SU-DHL-6 (cell line): ENCODE measurements around the gene PDE2A.

Experiments
- H2AFZ ChIP-seq: fragments of 200-600 bp; sonication (generic); 2 replicates; pipeline ENCODE4 v1.6.1; 2014; ENCODE audit warnings: low read depth, mild to moderate bottlenecking, moderate library complexity, mixed read lengths, antibody characterized with exemption, low read length; ENCODE audit not compliant: severe bottlenecking
- H3F3A ChIP-seq: fragments of 200-600 bp; shearing (Covaris generic); 2 replicates; pipeline ENCODE4 v1.6.0; 2016; ENCODE audit warnings: antibody characterized with exemption, mild to moderate bottlenecking; ENCODE audit not compliant: insufficient read depth
- H3K27ac ChIP-seq: fragments of 200-600 bp; sonication (generic); 2 replicates; pipeline ENCODE4 v1.5.1; 2016; ENCODE audit warnings: low read depth, mild to moderate bottlenecking, low read length, moderate library complexity, mixed read lengths
- H3K27me3 ChIP-seq: fragments of 200-600 bp; sonication (generic), shearing (Covaris generic); 2 replicates; pipeline ENCODE4 v1.6.0; 2014; ENCODE audit warnings: mild to moderate bottlenecking, low read length
- H3K36me3 ChIP-seq: fragments of 200-600 bp; sonication (generic); 2 replicates; pipeline ENCODE4 v1.6.1; 2014; ENCODE audit warnings: mild to moderate bottlenecking, low read length, mixed read lengths
- H3K4me2 ChIP-seq: fragments of 300-600, 200-600 bp; shearing (Covaris generic), sonication (generic); 2 replicates; pipeline ENCODE4 v1.6.0; 2014; ENCODE audit warnings: low read length, low read depth, mild to moderate bottlenecking; ENCODE audit not compliant: poor library complexity, severe bottlenecking
- H3K4me3 ChIP-seq: fragments of 200-600 bp; sonication (generic); 2 replicates; pipeline ENCODE4 v1.5.1; 2014; ENCODE audit warnings: antibody characterized with exemption, low read length, mild to moderate bottlenecking, mixed read lengths; ENCODE audit not compliant: insufficient read depth, poor library complexity, severe bottlenecking
- H3K79me2 ChIP-seq: fragments of 200-600 bp; sonication (generic); 2 replicates; pipeline ENCODE4 v1.6.1; 2014; ENCODE audit warnings: mild to moderate bottlenecking, low read length, moderate library complexity; ENCODE audit not compliant: insufficient read depth
- H3K9ac ChIP-seq: fragments of 200-600 bp; sonication (generic); 2 replicates; pipeline ENCODE4 v1.7.0; 2014; ENCODE audit warnings: mild to moderate bottlenecking, low read length
- H3K9me2 ChIP-seq: fragments of 200-600 bp; sonication (generic); replicated peaks from 2 replicates; pipeline ENCODE4 v1.6.1; 2014; ENCODE audit warnings: low read length; ENCODE audit not compliant: insufficient read depth
- H3K9me3 ChIP-seq: fragments of 200-600 bp; sonication (generic); 2 replicates; pipeline ENCODE4 v1.6.1; 2014; ENCODE audit warnings: low read length, mixed read lengths; ENCODE audit not compliant: insufficient read depth
- H4K20me1 ChIP-seq: fragments of 200-600 bp; sonication (generic); 2 replicates; pipeline ENCODE4 v1.6.1; 2014; ENCODE audit warnings: low read depth, mild to moderate bottlenecking, antibody characterized with exemption, low read length, moderate library complexity, mixed read lengths
- CTCF ChIP-seq: fragments of 200-600 bp; sonication (generic); IDR thresholded peaks from one replicate; pipeline ENCODE4 v1.5.1; 2017; ENCODE audit warnings: antibody characterized with exemption, mild to moderate bottlenecking, low read length, moderate library complexity; ENCODE audit not compliant: insufficient read depth, poor library complexity, severe bottlenecking
- EZH2phosphoT487 ChIP-seq: fragments of 200-600 bp; sonication (generic), shearing (Covaris generic); conservative IDR thresholded peaks from 2 replicates; pipeline ENCODE4 v1.6.1; 2018; ENCODE audit warnings: mild to moderate bottlenecking, antibody characterized with exemption, low read length, moderate library complexity, mixed read lengths

Gene PDE2A

GRCh38 chr11:72631806-72632731, 42.2 kb downstream of the PDE2A start:
- no peak overlapping the region for H2AFZ ChIP-seq
- no peak overlapping the region for H3K27ac ChIP-seq
- H3K36me3 ChIP-seq: no peaks in the 10 kb centered on the region
- no peaks in the 10 kb centered on the region for H3F3A ChIP-seq
- H3K4me3 ChIP-seq: no peak overlapping the region
- no peaks in the 10 kb centered on the region for H3K9me2 ChIP-seq
- no peaks in the 10 kb centered on the region for H3K9me3 ChIP-seq
- no peaks in the 10 kb centered on the region for H3K27me3 ChIP-seq
- TF ChIP-seq CTCF (no peak), EZH2phosphoT487 (no peak)
- no peak overlapping the region for H3K9ac ChIP-seq
- no peaks in the 10 kb centered on the region for H3K79me2 ChIP-seq
- H3K4me2 ChIP-seq: no peak overlapping the region
- no peaks in the 10 kb centered on the region for H4K20me1 ChIP-seq

GRCh38 chr11:72630104-72630852, 43.9 kb downstream of the PDE2A start:
- H2AFZ ChIP-seq: no peak overlapping the region
- H3K4me3 ChIP-seq: no peak overlapping the region
- no peaks in the 10 kb centered on the region for H4K20me1 ChIP-seq
- TF ChIP-seq EZH2phosphoT487: no peak
- TF ChIP-seq CTCF: no peak
- H3K27me3 ChIP-seq: no peaks in the 10 kb centered on the region
- H3K4me2 ChIP-seq: no peak overlapping the region
- H3K36me3 ChIP-seq: no peaks in the 10 kb centered on the region
- no peaks in the 10 kb centered on the region for H3K9me3 ChIP-seq
- no peak overlapping the region for H3K27ac ChIP-seq
- H3K79me2 ChIP-seq: no peaks in the 10 kb centered on the region
- H3K9ac ChIP-seq: no peak overlapping the region
- no peaks in the 10 kb centered on the region for H3F3A ChIP-seq
- H3K9me2 ChIP-seq: no peaks in the 10 kb centered on the region

GRCh38 chr11:72629266-72629665, 45.0 kb downstream of the PDE2A start:
- H4K20me1 ChIP-seq: no peaks in the 10 kb centered on the region

More at GRCh38 chr11:72629266-72629665, 45.0 kb downstream of the PDE2A start:
- H3K9ac ChIP-seq: no peak overlapping the region
- H3K36me3 ChIP-seq: no peaks in the 10 kb centered on the region
- H3K27me3 ChIP-seq: no peaks in the 10 kb centered on the region
- TF ChIP-seq CTCF: no peak
- no peak for TF ChIP-seq EZH2phosphoT487
- H3K4me2 ChIP-seq: no peak overlapping the region
- no peaks in the 10 kb centered on the region for H3F3A ChIP-seq
- no peak overlapping the region for H3K4me3 ChIP-seq
- H2AFZ ChIP-seq: no peak overlapping the region
- no peaks in the 10 kb centered on the region for H3K9me2 ChIP-seq
- no peaks in the 10 kb centered on the region for H3K9me3 ChIP-seq
- no peak overlapping the region for H3K27ac ChIP-seq
- H3K79me2 ChIP-seq: no peaks in the 10 kb centered on the region
